Muscle layer of colon (tissue), 2 donors: ENCODE measurements around the gene HLA-DRB5.
"Not testable (repeated sequence)": the region's sequence is repeated elsewhere in the genome, so short reads cannot be mapped to it uniquely, and the experiment has no call there.

Source experiments
- H3K27ac ChIP-seq: one replicate; pipeline ENCODE4 v1.7.0; 2013; ENCODE audit warnings: low read depth, mild to moderate bottlenecking, low read length, moderate library complexity
- H3K27me3 ChIP-seq, 2 donors: one replicate each; pipeline ENCODE4 v1.7.0; 2013; ENCODE audit warnings: low read length in 2 of 2, mild to moderate bottlenecking in 2 of 2; ENCODE audit not compliant: insufficient read depth in 2 of 2, control insufficient read depth in 1 of 2
- H3K36me3 ChIP-seq: one replicate; pipeline ENCODE4 v1.7.0; 2013; ENCODE audit warnings: mild to moderate bottlenecking, low read length; ENCODE audit not compliant: insufficient read depth
- H3K4me1 ChIP-seq: one replicate; pipeline ENCODE4 v1.7.0; 2013; ENCODE audit warnings: mild to moderate bottlenecking, low read length; ENCODE audit not compliant: insufficient read depth
- H3K4me3 ChIP-seq, 2 donors: one replicate each; pipeline ENCODE4 v1.7.0; 2013; ENCODE audit warnings: low read length in 2 of 2, low read depth in 1 of 2, mild to moderate bottlenecking in 1 of 2, moderate library complexity in 1 of 2
- H3K9ac ChIP-seq: one replicate; pipeline ENCODE4 v1.7.0; 2013; ENCODE audit warnings: low read length
- H3K9me3 ChIP-seq: one replicate; pipeline ENCODE4 v1.7.0; 2013; ENCODE audit warnings: mild to moderate bottlenecking, low read length
- donor health status: abdominal sarcoma.
- donor health status: Adenocarcinoma of cecum.

Gene HLA-DRB5

DNA sequence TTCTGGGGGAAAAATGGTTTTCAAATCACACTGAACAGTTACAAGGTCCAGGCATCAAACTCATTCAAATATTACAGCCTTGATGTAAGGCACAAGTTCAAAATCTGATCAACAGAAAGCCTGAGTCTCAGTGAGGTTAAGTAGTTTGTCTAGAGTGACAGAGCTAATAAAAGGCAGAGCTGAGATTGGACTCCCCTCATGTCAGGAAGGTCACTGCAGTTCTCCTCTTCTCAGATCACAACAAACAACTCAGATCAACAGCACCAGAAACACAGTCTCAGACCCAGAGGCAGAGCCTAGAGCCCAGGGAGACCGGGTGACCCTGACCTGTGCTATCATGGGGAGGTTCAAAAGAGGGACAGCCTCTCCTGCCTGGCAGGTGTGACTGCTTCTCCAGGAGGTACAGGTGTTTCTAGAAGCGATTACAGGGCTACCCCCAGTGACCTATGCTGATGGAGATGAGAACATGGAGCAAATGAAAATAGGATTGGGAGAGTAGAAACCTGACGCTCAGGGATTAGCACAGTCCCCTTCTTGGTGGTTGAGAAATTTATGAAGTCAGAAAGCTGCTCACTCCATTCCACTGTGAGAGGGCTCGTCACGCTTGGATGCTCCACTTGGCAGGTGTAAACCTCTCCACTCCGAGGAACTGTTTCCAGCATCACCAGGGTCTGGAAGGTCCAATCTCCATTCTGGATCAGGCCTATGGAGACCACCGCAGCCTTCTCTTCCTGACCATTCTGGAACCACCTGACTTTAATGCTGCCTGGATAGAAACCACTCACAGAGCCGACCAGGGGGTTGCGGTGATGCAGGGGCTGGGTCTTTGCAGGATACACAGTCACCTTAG lies 24.3 kb upstream of the HLA-DRB5 start:
- H3K36me3 ChIP-seq: no peaks in the 10 kb centered on the region
- H3K27me3 ChIP-seq: no peaks in the 10 kb centered on the region
- no peak overlapping the region for H3K4me3 ChIP-seq
- no peak overlapping the region for H3K27ac ChIP-seq
- no peaks in the 10 kb centered on the region for H3K4me1 ChIP-seq
- H3K9ac ChIP-seq: no peak overlapping the region
- H3K9me3 ChIP-seq: no peaks in the 10 kb centered on the region

- Histone ChIP-seq H3K9ac (no peak overlapping the region), H3K36me3 (no peaks in the 10 kb centered on the region), H3K9me3 (no peaks in the 10 kb centered on the region), H3K4me3 (no peak overlapping the region), H3K27me3 (no peaks in the 10 kb centered on the region), H3K27ac (no peak overlapping the region), H3K4me1 (no peaks in the 10 kb centered on the region)
These were observed 23.1 kb upstream of the HLA-DRB5 start for GRCh38 chr6:32553037-32553742.

DNA sequence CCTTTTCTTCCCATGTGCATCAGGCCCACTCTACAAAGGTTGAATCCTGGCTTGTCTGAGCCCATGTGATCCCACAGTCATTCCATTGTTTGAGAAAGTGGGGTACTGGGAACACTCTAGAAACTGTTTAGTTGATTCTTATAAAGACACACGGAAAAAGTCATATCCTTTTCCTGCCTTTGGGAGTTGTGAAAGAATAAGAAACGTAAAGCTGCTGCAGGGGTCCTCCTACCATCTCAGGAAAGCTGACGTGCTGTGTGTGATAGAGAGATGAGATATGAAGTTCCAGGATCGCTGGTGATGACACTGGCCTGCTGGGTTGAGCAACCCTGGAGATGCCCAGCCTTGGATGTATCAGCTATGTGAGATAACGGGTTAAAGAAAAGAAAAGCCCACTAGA lies 21.3 kb upstream of the HLA-DRB5 start:
- H3K9me3 ChIP-seq: no peaks in the 10 kb centered on the region
- no peak overlapping the region for H3K4me3 ChIP-seq
- no peak overlapping the region for H3K9ac ChIP-seq
- no peaks in the 10 kb centered on the region for H3K27me3 ChIP-seq
- no peaks in the 10 kb centered on the region for H3K36me3 ChIP-seq
- no peak overlapping the region for H3K27ac ChIP-seq
- no peaks in the 10 kb centered on the region for H3K4me1 ChIP-seq

DNA sequence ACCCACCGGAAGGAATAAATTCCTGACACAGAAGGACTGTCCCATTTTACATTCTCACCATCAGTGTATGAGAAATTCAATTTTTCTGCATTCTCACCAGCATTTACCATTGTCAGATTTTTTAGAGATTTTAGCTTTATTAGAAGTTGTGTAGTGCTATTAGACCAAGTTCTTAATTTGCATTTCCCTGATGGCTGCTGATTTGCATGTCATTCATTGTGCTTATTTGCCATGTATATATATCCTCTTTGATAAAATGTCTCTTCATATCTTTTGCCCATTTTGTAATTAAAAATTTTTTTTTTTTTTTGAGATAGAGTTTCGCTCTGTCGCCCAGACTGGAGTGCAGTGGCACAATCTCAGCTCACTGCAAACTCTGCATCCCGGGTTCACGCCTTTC lies 9.8 kb upstream of the HLA-DRB5 start:
- no peak overlapping the region for H3K27ac ChIP-seq
- H3K4me3 ChIP-seq: no peak overlapping the region
- H3K27me3 ChIP-seq: no peaks in the 10 kb centered on the region
- no peaks in the 10 kb centered on the region for H3K36me3 ChIP-seq
- H3K9me3 ChIP-seq: no peaks in the 10 kb centered on the region
- no peaks in the 10 kb centered on the region for H3K4me1 ChIP-seq
- H3K9ac ChIP-seq: no peak overlapping the region

- H3K9me3 ChIP-seq, H3K27ac ChIP-seq, H3K36me3 ChIP-seq, H3K4me3 ChIP-seq, H3K27me3 ChIP-seq, H3K9ac ChIP-seq, H3K4me1 ChIP-seq: not testable (repeated sequence)
These were observed 325 bp upstream of the HLA-DRB5 start for GRCh38 chr6:32530431-32530793.

- Histone ChIP-seq H3K4me1 (no peaks in the 10 kb centered on the region), H3K4me3 (no peak overlapping the region), H3K27me3 (no peaks in the 10 kb centered on the region), H3K36me3 (no peaks in the 10 kb centered on the region), H3K27ac (no peak overlapping the region), H3K9ac (no peak overlapping the region), H3K9me3 (no peaks in the 10 kb centered on the region)
These were observed 7.6 kb downstream of the HLA-DRB5 start for GRCh38 chr6:32522302-32523047.

DNA sequence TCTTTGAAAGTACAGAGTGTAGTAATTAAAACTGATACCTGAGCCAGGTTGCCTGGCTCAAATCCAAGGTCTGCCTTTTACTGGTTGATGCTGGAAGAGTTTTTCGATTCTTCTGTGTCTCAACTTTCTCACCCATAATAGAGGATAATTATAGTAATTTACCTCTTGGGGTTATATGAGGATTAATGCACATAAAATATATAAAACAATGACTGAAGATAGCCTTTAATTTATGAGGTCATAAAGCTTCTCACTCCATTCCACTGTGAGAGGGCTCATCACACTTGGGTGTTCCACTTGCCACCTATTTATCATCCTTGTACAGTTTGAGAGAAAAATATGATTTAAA lies 10.2 kb downstream of the HLA-DRB5 start:
- H3K4me3 ChIP-seq: no peak overlapping the region
- H3K36me3 ChIP-seq: no peaks in the 10 kb centered on the region
- H3K27ac ChIP-seq: no peak overlapping the region
- no peaks in the 10 kb centered on the region for H3K27me3 ChIP-seq
- no peaks in the 10 kb centered on the region for H3K4me1 ChIP-seq
- no peaks in the 10 kb centered on the region for H3K9me3 ChIP-seq
- H3K9ac ChIP-seq: no peak overlapping the region

DNA sequence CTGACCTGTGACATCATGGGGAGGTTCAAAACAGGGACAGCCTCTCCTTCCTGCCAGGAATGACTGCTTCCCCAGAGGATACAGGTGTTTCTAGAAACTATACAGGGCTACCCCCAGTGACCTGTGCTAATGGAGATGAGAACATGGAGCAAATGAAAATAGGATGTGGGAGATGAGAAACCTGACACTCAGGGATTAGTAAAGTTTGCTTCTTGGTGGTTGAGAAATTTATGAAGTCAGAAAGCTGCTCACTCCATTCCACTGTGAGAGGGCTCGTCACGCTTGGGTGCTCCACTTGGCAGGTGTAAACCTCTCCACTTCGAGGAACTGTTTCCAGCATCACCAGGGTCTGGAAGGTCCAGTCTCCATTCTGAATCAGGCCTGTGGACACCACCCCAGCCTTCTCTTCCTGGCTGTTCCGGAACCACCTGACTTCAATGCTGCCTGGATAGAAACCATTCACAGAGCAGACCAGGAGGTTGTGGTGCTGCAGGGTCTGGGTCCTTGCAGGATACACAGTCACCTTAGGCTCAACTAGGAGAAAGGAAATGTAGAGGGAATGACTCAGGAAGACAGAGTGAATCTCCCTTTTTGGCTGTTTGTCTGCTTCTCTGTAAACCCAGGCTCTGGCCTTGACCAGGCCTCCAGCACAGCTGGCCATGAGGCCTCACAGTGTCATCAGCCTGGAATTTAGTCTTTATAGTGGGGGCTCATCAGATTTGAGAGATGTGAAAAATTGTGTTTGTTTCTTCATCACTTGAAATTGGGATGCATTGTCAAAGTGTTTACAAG lies 10.8 kb downstream of the HLA-DRB5 start:
- H3K36me3 ChIP-seq: no peaks in the 10 kb centered on the region
- no peak overlapping the region for H3K27ac ChIP-seq
- H3K4me3 ChIP-seq: no peak overlapping the region
- no peaks in the 10 kb centered on the region for H3K4me1 ChIP-seq
- H3K27me3 ChIP-seq: no peaks in the 10 kb centered on the region
- no peak overlapping the region for H3K9ac ChIP-seq
- H3K9me3 ChIP-seq: no peaks in the 10 kb centered on the region

DNA sequence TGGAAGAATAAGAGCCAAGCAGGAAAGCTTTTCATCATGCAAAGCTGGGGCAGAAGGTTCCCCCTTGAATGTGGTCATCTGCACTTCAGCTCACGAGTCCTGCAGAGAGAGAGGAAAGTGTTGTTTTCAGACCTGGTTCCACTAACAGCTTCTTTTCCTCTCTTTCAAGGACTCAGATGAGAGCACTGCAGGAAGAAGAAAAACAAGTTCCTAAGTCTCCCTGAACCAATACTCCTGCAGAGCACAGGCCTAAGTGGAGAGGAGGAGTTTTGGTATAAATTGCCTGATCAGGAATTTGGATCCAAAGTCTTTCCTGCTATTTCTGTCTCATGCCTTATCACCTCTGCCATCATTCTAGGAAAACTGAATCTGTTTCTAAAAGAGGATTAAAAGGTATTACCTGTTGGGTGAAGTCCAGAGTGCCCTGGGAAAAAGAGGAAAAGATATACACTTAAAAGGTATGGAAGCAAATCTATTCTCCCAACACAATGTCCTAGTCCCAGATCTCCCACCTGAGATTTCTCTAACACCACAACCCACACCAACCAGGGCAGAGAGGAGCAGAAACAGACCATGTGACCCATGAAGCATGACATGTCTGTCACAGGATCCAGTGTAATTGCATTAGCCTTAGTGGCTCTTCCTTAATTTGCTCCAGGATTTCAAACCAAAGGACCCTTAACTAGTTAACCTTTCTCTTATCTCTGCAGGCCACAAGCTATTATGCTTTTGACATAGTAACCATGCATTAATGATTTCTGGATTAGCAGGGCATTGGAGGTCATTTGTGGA lies 12.2 kb downstream of the HLA-DRB5 start:
- Histone ChIP-seq H3K4me1 (no peaks in the 10 kb centered on the region), H3K27ac (no peak overlapping the region), H3K27me3 (no peaks in the 10 kb centered on the region)

DNA sequence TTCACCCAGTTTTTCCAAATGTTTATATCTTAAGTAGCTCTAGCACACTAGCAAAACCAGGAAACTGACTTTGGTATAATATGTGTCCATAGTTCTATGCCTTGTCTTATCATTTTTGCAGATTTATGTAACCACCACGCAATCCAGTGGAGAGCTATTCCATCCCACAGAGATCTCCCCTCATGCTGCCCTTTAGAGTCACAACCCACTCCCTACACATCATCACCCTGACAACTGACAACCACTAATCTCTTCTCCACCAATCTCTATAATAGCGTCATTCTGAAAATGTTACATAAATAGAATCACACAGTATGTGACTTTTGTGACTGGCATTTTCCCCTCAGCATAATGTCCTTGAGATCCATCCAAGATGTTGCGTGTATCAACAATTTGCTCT lies 29.1 kb downstream of the HLA-DRB5 start:
- no peak overlapping the region for H3K9ac ChIP-seq
- H3K36me3 ChIP-seq: no peaks in the 10 kb centered on the region
- no peaks in the 10 kb centered on the region for H3K9me3 ChIP-seq
- H3K4me3 ChIP-seq: no peak overlapping the region
- no peak overlapping the region for H3K27ac ChIP-seq
- no peaks in the 10 kb centered on the region for H3K27me3 ChIP-seq
- H3K4me1 ChIP-seq: no peaks in the 10 kb centered on the region

More for the DNA sequence above, 12.2 kb downstream of the HLA-DRB5 start:
- Histone ChIP-seq H3K9me3 (no peaks in the 10 kb centered on the region), H3K4me3 (no peak overlapping the region), H3K36me3 (no peaks in the 10 kb centered on the region), H3K9ac (no peak overlapping the region)
